ENCODE data around the gene PLLP. TPM values are rescaled to one million over a fixed set of nuclear protein-coding genes. Genes with fewer than 3 reads are reported as not detected.

PLLP gene
- total and polyA plus RNA-seq, 9 of the 15 experiments (the other 6 are each of a cell fraction or from before 2014, with no cell fraction given), result 0.09 to 0.96 (median 0.27) TPM

- no peak for TF ChIP-seq ZNF561 (CRISPR knock-in tag; conservative IDR thresholded peaks at IDR 0.05)
- TF ChIP-seq ZFX (CRISPR knock-in tag; IDR thresholded peaks at IDR 0.05), result peak; percentile 100
- TF ChIP-seq HCFC1 (IDR thresholded peaks at IDR 0.05; ENCODE audit: low read depth, low read length), result 0 out of 2 replicates have a peak, but pooled peaks have one; percentile 12
- TF ChIP-seq ZNF174 (CRISPR knock-in tag; IDR thresholded peaks at IDR 0.05), result no peak
- no peak for TF ChIP-seq CHCHD3 (CRISPR knock-in tag; IDR thresholded peaks at IDR 0.05)
- TF ChIP-seq DPF2 (IDR thresholded peaks at IDR 0.05), result no peak
- peak; percentile 61; the same call in 1 of the 2 replicates for TF ChIP-seq TARDBP (IDR thresholded peaks at IDR 0.05)
- no peak for TF ChIP-seq SMAD2 (IDR thresholded peaks at IDR 0.05; ENCODE audit: low read depth, low read length)
- no peak for TF ChIP-seq ZNF398 (CRISPR knock-in tag; IDR thresholded peaks at IDR 0.05)
- TF ChIP-seq CLOCK (CRISPR knock-in tag; IDR thresholded peaks at IDR 0.05; ENCODE audit: borderline replicate concordance), result no peak
- peak; percentile 46; the same call in 1 of the 2 replicates for TF ChIP-seq FOXP4 (CRISPR knock-in tag; IDR thresholded peaks at IDR 0.05; ENCODE audit: borderline replicate concordance)
- no peak for TF ChIP-seq NKRF (IDR thresholded peaks at IDR 0.05; ENCODE audit: borderline replicate concordance)
- TF ChIP-seq NRF1 (conservative IDR thresholded peaks at IDR 0.05 in 1 of 2, IDR thresholded peaks at IDR 0.05 in 1 of 2), result peak; percentile 93 to 94
- TF ChIP-seq ZNF707 (CRISPR knock-in tag; conservative IDR thresholded peaks at IDR 0.05), result no peak
- peak; percentile 72 for TF ChIP-seq RBBP5 (IDR thresholded peaks at IDR 0.05; ENCODE audit: borderline replicate concordance, insufficient read depth, low read length, poor library complexity, severe bottlenecking)
Measured at GRCh38 chr16:57244767-57245471, 39.6 kb downstream of the PLLP start, which contains the start of gene ARL2BP (continued).

Data from K562 (cell line).